Mesenchymal stem cell (in vitro differentiated cells and primary cell): ENCODE results near the gene AOX1.
A peak's percentile ranks its signal among the peaks of the same experiment; 100 is the strongest.

Source experiments
- DNase-seq: peaks from one replicate; pipeline ENCODE4 v3.0.0-alpha.2; 2013
- H2AFZ ChIP-seq: one replicate; pipeline ENCODE4 v1.6.1; 2013; ENCODE audit warnings: low read depth, mild to moderate bottlenecking, control low read depth, inconsistent platforms, low read length, moderate library complexity
- H2AK5ac ChIP-seq: 2 replicates; pipeline ENCODE4 v1.6.1; 2013; ENCODE audit warnings: low read length, moderate library complexity, mild to moderate bottlenecking, inconsistent platforms; ENCODE audit not compliant: severe bottlenecking
- H2BK120ac ChIP-seq: one replicate; pipeline ENCODE4 v1.6.1; 2013; ENCODE audit warnings: low read depth, mild to moderate bottlenecking, inconsistent platforms, low read length, moderate library complexity
- H2BK12ac ChIP-seq, 2 experiments: one replicate each; pipeline ENCODE4 v1.6.1; 2013; ENCODE audit warnings: inconsistent platforms in 2 of 2, low read length in 2 of 2, mild to moderate bottlenecking in 2 of 2, moderate library complexity in 2 of 2, control low read depth in 1 of 2
- H2BK15ac ChIP-seq: one replicate; pipeline ENCODE4 v1.6.1; 2013; ENCODE audit warnings: mild to moderate bottlenecking, low read depth, inconsistent platforms; ENCODE audit not compliant: poor library complexity, severe bottlenecking
- H2BK5ac ChIP-seq: 2 replicates; pipeline ENCODE4 v1.6.1; 2013; ENCODE audit warnings: low read depth, mild to moderate bottlenecking, low read length, control low read depth, inconsistent platforms; ENCODE audit not compliant: poor library complexity, severe bottlenecking
- H3K14ac ChIP-seq, 2 experiments: one replicate each; pipeline ENCODE4 v1.6.1; 2013; ENCODE audit warnings: inconsistent platforms in 2 of 2, low read length in 2 of 2, control low read depth in 1 of 2, mild to moderate bottlenecking in 1 of 2, moderate library complexity in 1 of 2
- H3K18ac ChIP-seq, 2 experiments: one replicate each; pipeline ENCODE4 v1.6.1; 2013; ENCODE audit warnings: inconsistent platforms in 2 of 2, low read length in 2 of 2, control low read depth in 1 of 2, low read depth in 1 of 2, mild to moderate bottlenecking in 1 of 2
- H3K23ac ChIP-seq, 2 experiments: one replicate each; pipeline ENCODE4 v1.6.1; 2013; ENCODE audit warnings: inconsistent platforms in 2 of 2, low read length in 2 of 2, mild to moderate bottlenecking in 2 of 2, moderate library complexity in 2 of 2, control low read depth in 1 of 2
- H3K27ac ChIP-seq: 2 replicates; pipeline ENCODE4 v1.5.1; 2013; ENCODE audit warnings: mild to moderate bottlenecking, moderate library complexity, low read length, control low read depth, inconsistent platforms; ENCODE audit not compliant: poor library complexity, severe bottlenecking
- H3K27me3 ChIP-seq, 2 experiments: 2 replicates each; pipeline versions ENCODE4 v1.6.1 to v1.7.0; 2013; ENCODE audit warnings: low read length in 2 of 2, mild to moderate bottlenecking in 2 of 2, moderate library complexity in 2 of 2, control low read depth in 1 of 2, inconsistent platforms in 1 of 2; ENCODE audit not compliant: control insufficient read depth in 1 of 2, insufficient read depth in 1 of 2
- H3K36me3 ChIP-seq, 2 experiments: 2 replicates each; pipeline versions ENCODE4 v1.6.1 to v1.7.0; 2013; ENCODE audit warnings: low read length in 2 of 2, control low read depth in 1 of 2, inconsistent platforms in 1 of 2, low read depth in 1 of 2, mild to moderate bottlenecking in 1 of 2; ENCODE audit not compliant: insufficient read depth in 2 of 2, control insufficient read depth in 1 of 2
- H3K4ac ChIP-seq, 2 experiments: one replicate each; pipeline ENCODE4 v1.6.1; 2013; ENCODE audit warnings: inconsistent platforms in 2 of 2, low read length in 2 of 2, mild to moderate bottlenecking in 2 of 2, moderate library complexity in 2 of 2, control low read depth in 1 of 2, low read depth in 1 of 2
- H3K4me1 ChIP-seq: 2 replicates; pipeline ENCODE4 v1.6.1; 2013; ENCODE audit warnings: low read depth, low read length, control low read depth; ENCODE audit not compliant: control insufficient read depth, insufficient read depth
- H3K4me2 ChIP-seq: 2 replicates; pipeline ENCODE4 v1.6.1; 2013; ENCODE audit warnings: low read length, mild to moderate bottlenecking, inconsistent platforms; ENCODE audit not compliant: poor library complexity, severe bottlenecking
- H3K4me3 ChIP-seq, 2 experiments: 2 replicates each; pipeline versions ENCODE4 v1.5.1 to v1.7.0; 2013; ENCODE audit warnings: low read length in 2 of 2, mild to moderate bottlenecking in 2 of 2, control low read depth in 1 of 2, low read depth in 1 of 2; ENCODE audit not compliant: insufficient read depth in 1 of 2
- H3K79me1 ChIP-seq: replicated peaks from 2 replicates; pipeline ENCODE4 v1.6.1; 2013; ENCODE audit warnings: mild to moderate bottlenecking, control low read depth, low read length, inconsistent platforms; ENCODE audit not compliant: poor library complexity, severe bottlenecking
- H3K9ac ChIP-seq: 2 replicates; pipeline ENCODE4 v1.7.0; 2013; ENCODE audit warnings: mild to moderate bottlenecking, low read length, moderate library complexity
- H3K9me3 ChIP-seq: 2 replicates; pipeline ENCODE4 v1.7.0; 2013; ENCODE audit warnings: mild to moderate bottlenecking, low read length; ENCODE audit not compliant: control insufficient read depth
- H4K8ac ChIP-seq: one replicate; pipeline ENCODE4 v1.6.1; 2013; ENCODE audit warnings: inconsistent platforms, mild to moderate bottlenecking, low read length, moderate library complexity
- H4K91ac ChIP-seq: one replicate; pipeline ENCODE4 v1.6.1; 2013; ENCODE audit warnings: mild to moderate bottlenecking, low read length, inconsistent platforms
- WGBS: methylation state at CpG from one replicate; pipeline ENCODE4 v1.1.7; 2013; ENCODE audit warnings: mixed read lengths; 5-methylcytosine and 5-hydroxymethylcytosine counted together

The AOX1 gene

DNA sequence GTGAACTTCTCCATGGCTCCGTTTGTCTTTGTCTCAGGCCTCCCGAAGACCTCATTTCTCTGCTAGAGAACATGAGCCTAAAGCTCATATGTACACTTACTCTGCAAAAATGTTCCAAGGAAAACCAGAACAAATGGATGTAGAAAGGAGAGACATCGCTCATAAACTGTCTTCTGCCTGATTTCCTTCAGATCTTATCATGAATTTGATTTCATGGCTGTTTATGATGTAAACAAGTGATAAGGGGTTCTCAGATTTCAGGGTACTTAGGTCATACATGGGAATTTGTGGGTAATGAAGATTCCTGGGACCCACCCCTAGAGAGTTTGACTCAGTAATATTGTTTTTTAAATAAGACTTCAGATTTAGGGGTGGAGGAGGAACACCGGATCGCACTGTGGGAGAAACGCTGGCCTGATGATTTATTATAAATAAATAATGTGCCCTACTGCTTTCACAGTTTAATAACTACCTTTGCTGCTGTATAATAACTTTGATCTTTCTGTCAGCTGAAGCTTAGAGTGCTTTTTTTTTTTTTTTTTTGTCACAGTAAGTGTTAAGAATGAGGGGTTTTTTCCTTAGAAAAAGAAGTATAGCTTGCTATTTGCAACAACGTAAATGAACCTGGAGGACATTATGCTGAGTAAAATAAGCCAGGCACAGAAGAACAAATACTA lies 14.9 kb downstream of the AOX1 start:
- H3K23ac ChIP-seq = no peak overlapping the region
- no peak overlapping the region for H3K18ac ChIP-seq
- 65% methylated on average over 3 of the region's 7 CpGs for WGBS
- H2BK12ac ChIP-seq = no peak overlapping the region
- no peak overlapping the region for H2AFZ ChIP-seq
- no peak overlapping the region for H3K27ac ChIP-seq
- H4K8ac ChIP-seq = no peak overlapping the region
- H2AK5ac ChIP-seq = no peak overlapping the region
- no peak overlapping the region for H4K91ac ChIP-seq
- no peak overlapping the region for H3K4me2 ChIP-seq
- peaks cover 0 to 68% of the 10 kb centered on the region in 2 experiments for H3K36me3 ChIP-seq
- peaks cover 2% of the 10 kb centered on the region for H3K4me1 ChIP-seq
- H2BK5ac ChIP-seq = no peak overlapping the region
- no peak overlapping the region for H2BK15ac ChIP-seq
- no peak overlapping the region for H3K4ac ChIP-seq
- peaks cover 6% of the 10 kb centered on the region for H3K9me3 ChIP-seq
- no peak overlapping the region for H3K9ac ChIP-seq
- H2BK120ac ChIP-seq = no peak overlapping the region
- no peak for DNase-seq
- no peak overlapping the region for H3K14ac ChIP-seq
- H3K79me1 ChIP-seq = no peaks in the 10 kb centered on the region
- H3K4me3 ChIP-seq = no peak overlapping the region
- H3K27me3 ChIP-seq = no peaks in the 10 kb centered on the region

DNA sequence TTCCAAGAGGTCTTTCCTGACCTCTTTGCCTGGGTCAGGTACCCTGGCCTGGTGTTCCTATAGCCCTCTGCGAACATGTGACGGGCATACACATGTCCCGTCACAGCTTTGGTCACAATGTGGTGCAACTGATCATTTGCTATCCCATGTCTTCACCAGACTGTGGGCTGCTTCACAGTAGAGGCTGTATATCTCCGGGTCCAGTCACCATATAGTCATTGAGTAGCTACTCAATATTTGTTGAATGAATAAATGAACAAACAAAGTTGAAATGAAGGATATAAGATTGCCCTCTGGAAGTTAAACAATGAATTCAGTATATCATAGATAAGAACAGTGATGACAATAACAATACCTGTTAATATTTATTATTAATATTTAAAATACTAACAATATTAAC lies 16.8 kb downstream of the AOX1 start:
- Histone ChIP-seq H3K18ac (no peak overlapping the region), H3K4ac (no peak overlapping the region), H3K9me3 (no peaks in the 10 kb centered on the region), H3K9ac (no peak overlapping the region), H4K8ac (no peak overlapping the region), H3K27me3 (no peaks in the 10 kb centered on the region), H3K4me1 (peaks cover 2% of the 10 kb centered on the region), H3K4me2 (no peak overlapping the region), H4K91ac (no peak overlapping the region), H3K23ac (no peak overlapping the region), H3K4me3 (no peak overlapping the region), H3K14ac (no peak overlapping the region), H3K27ac (no peak overlapping the region), H2BK12ac (no peak overlapping the region), H3K79me1 (no peaks in the 10 kb centered on the region), H2BK120ac (no peak overlapping the region), H2AFZ (no peak overlapping the region), H2AK5ac (no peak overlapping the region), H2BK5ac (no peak overlapping the region), H3K36me3 (peaks cover 0 to 66% of the 10 kb centered on the region in 2 experiments), H2BK15ac (no peak overlapping the region)
- WGBS = 96% methylated on average over 3 of the region's 4 CpGs
- no peak for DNase-seq

GRCh38 chr2:200603972-200604371 lies 18.2 kb downstream of the AOX1 start:
- H3K9ac ChIP-seq = peak overlapping the region; percentile 58
- no peaks in the 10 kb centered on the region for H3K27me3 ChIP-seq
- no peak overlapping the region for H2BK12ac ChIP-seq
- no peak overlapping the region for H3K4me3 ChIP-seq
- no peak overlapping the region for H2AK5ac ChIP-seq
- WGBS = 83% methylated on average over 2 of the region's 3 CpGs
- H4K8ac ChIP-seq = no peak overlapping the region
- H3K14ac ChIP-seq = no peak overlapping the region
- no peak overlapping the region for H4K91ac ChIP-seq
- peaks cover 0 to 61% of the 10 kb centered on the region in 2 experiments for H3K36me3 ChIP-seq
- no peak overlapping the region for H2BK15ac ChIP-seq
- H3K4me1 ChIP-seq = peaks cover 4% of the 10 kb centered on the region
- H3K79me1 ChIP-seq = no peaks in the 10 kb centered on the region
- H3K9me3 ChIP-seq = no peaks in the 10 kb centered on the region
- H3K4ac ChIP-seq = no peak overlapping the region
- no peak overlapping the region for H2BK120ac ChIP-seq
- peak overlapping the region; percentile 32 for H3K4me2 ChIP-seq
- no peak overlapping the region for H2BK5ac ChIP-seq
- no peak overlapping the region for H2AFZ ChIP-seq
- H3K27ac ChIP-seq = peak overlapping the region; percentile 40
- H3K23ac ChIP-seq = no peak overlapping the region
- DNase-seq = peak; percentile 56
- no peak overlapping the region for H3K18ac ChIP-seq

- H3K4me3 ChIP-seq = no peak overlapping the region
These were observed 18.9 kb downstream of the AOX1 start for GRCh38 chr2:200604571-200605255.

More at GRCh38 chr2:200604571-200605255, 18.9 kb downstream of the AOX1 start:
- Histone ChIP-seq H4K8ac (no peak overlapping the region), H3K4me1 (peaks cover 4% of the 10 kb centered on the region), H4K91ac (no peak overlapping the region), H2BK15ac (no peak overlapping the region), H2BK12ac (no peak overlapping the region), H3K27ac (no peak overlapping the region), H2BK5ac (no peak overlapping the region), H3K14ac (peak overlapping the region in 1 of 2 experiments; percentile 36), H3K36me3 (peaks cover 0 to 55% of the 10 kb centered on the region in 2 experiments), H2AK5ac (no peak overlapping the region), H3K18ac (no peak overlapping the region), H2BK120ac (no peak overlapping the region), H3K79me1 (no peaks in the 10 kb centered on the region), H3K23ac (no peak overlapping the region), H3K9me3 (no peaks in the 10 kb centered on the region), H3K27me3 (no peaks in the 10 kb centered on the region), H3K4ac (no peak overlapping the region), H2AFZ (no peak overlapping the region), H3K4me2 (no peak overlapping the region), H3K9ac (peak overlapping the region; percentile 58)
- DNase-seq = peak; percentile 18
- WGBS = 80% methylated on average over 5 of the region's 5 CpGs
